Measurements from ENCODE around the gene ZBTB22.

DNA sequence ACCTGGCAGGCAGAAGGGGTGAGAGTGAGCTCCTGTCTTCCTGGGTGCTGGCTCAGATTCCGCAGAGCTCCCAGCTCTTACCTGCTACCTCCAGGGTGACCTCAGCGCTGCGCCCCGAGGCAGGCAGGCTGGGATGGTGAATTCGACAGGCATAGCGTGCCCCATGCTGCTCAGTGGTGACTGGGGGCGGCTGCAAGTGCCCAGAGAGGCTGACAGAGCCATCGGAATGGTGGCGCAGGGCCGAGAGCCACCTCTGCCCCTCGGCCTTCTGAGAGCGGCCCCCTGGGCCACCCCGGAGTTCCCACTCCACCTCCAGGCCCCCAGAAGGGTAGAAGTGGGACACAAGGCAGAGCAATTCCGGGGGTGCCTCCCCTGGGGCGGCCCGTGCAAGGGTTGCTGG, 13.3 kb downstream of the ZBTB22 start:
- TF ChIP-seq POLR2A (IDR thresholded peaks at IDR 0.05; ENCODE audit: low read length) (no peak), GATA1 (IDR thresholded peaks at IDR 0.05; ENCODE audit: low read depth, low read length) (no peak)

All from erythroblast (primary cell).